Endothelial cell of hepatic sinusoid (primary cell): ENCODE results near the gene RAB40A.
"Not testable (repeated sequence)": the region's sequence is repeated elsewhere in the genome, so short reads cannot be mapped to it uniquely, and the experiment has no call there.

ENCODE experiments used
- in situ Hi-C: cut with HindIII; loops from 2 replicates; pipeline ENCODE4 v1.10.0; 2017; ENCODE audit warnings: low sequenced_read_pairs

Gene RAB40A

GRCh38 chrX:103524747-103525146 is 5.5 kb upstream of the RAB40A start:
- in situ Hi-C loops, result no loop called here

- in situ Hi-C loops, result no loop called here
These were observed 4.3 kb upstream of the RAB40A start for GRCh38 chrX:103523605-103524004.

GRCh38 chrX:103520386-103520785 is 1.1 kb upstream of the RAB40A start:
- in situ Hi-C loops, result no loop called here

- in situ Hi-C loops, result no loop called here
These were observed 718 bp downstream of the RAB40A start for GRCh38 chrX:103518571-103518970.

GRCh38 chrX:103517246-103517645 is 2.0 kb downstream of the RAB40A start:
- in situ Hi-C loops, result no loop called here

- in situ Hi-C loops, result no loop called here
These were observed 5.7 kb downstream of the RAB40A start for GRCh38 chrX:103513476-103514108.

GRCh38 chrX:103513067-103513466 is 6.2 kb downstream of the RAB40A start:
- in situ Hi-C loops, result no loop called here

GRCh38 chrX:103510031-103510430 is 9.3 kb downstream of the RAB40A start:
- in situ Hi-C loops, result no loop called here

GRCh38 chrX:103503853-103504207 is 15.5 kb downstream of the RAB40A start:
- in situ Hi-C loops, result no loop called here

GRCh38 chrX:103503163-103503852 is 16.0 kb downstream of the RAB40A start:
- in situ Hi-C loops, result no loop called here

- in situ Hi-C loops, result no loop called here
These were observed 20.5 kb downstream of the RAB40A start for GRCh38 chrX:103498786-103499185.

GRCh38 chrX:103495786-103496185 is 23.5 kb downstream of the RAB40A start:
- in situ Hi-C loops, result no loop called here

- in situ Hi-C loops, result not testable (repeated sequence)
These were observed 25.7 kb downstream of the RAB40A start for GRCh38 chrX:103493578-103493977.

GRCh38 chrX:103489733-103490132 is 29.6 kb downstream of the RAB40A start:
- in situ Hi-C loops, result not testable (repeated sequence)

GRCh38 chrX:103488794-103489193 is 30.5 kb downstream of the RAB40A start:
- in situ Hi-C loops, result no loop called here

GRCh38 chrX:103488332-103488731 is 31.0 kb downstream of the RAB40A start:
- in situ Hi-C loops, result no loop called here

- in situ Hi-C loops, result no loop called here
These were observed 35.6 kb downstream of the RAB40A start for GRCh38 chrX:103483720-103484119.

- in situ Hi-C loops, result no loop called here
These were observed 38.8 kb downstream of the RAB40A start for GRCh38 chrX:103480526-103480925.

- in situ Hi-C loops, result no loop called here
These were observed 41.8 kb downstream of the RAB40A start for GRCh38 chrX:103477496-103477895.

GRCh38 chrX:103475381-103475780 is 43.9 kb downstream of the RAB40A start:
- in situ Hi-C loops, result no loop called here

GRCh38 chrX:103469977-103470376 is 49.3 kb downstream of the RAB40A start:
- in situ Hi-C loops, result not testable (repeated sequence)

- in situ Hi-C loops, result no loop called here
These were observed 51.4 kb downstream of the RAB40A start for GRCh38 chrX:103467887-103468286.

GRCh38 chrX:103467156-103467555 is 52.1 kb downstream of the RAB40A start:
- in situ Hi-C loops, result no loop called here
